HepG2 (cell line): Measurements from ENCODE around the gene RAC2. TPM values are rescaled to one million over a fixed set of nuclear protein-coding genes. Genes with fewer than 3 reads are reported as not detected.
A peak's percentile ranks its signal among the peaks of the same experiment; 100 is the strongest.

Experiments used
- ATAC-seq: fragments of 200-7000 bp; cut with Tn5 transposase; 3 replicates; pipeline ENCODE4 v1.9.1; 2020; ENCODE audit warnings: mild to moderate bottlenecking, moderate library complexity
- BruUV-seq: library from RNA; stranded (reverse); fragments of 400-500 nt; replicated peaks from 2 replicates; lab custom pipeline; 2021; lab: Mats Ljungman, UMichigan
- CTCF ChIA-PET: fragments of 300-600 bp; formaldehyde crosslinking; extraction: SDS; loops from one replicate; lab custom pipeline; 2021; ENCODE audit warnings: low total read pairs, inconsistent platforms, low intra/inter-chr PET ratio; lab: Yijun Ruan, JAX
- POLR2A ChIA-PET: fragments of 350-600 bp; sonication (Branson Sonifier 250); formaldehyde crosslinking; loops from one replicate; lab custom pipeline; 2020; ENCODE audit warnings: antibody characterized with exemption, inconsistent platforms; lab: Yijun Ruan, JAX
- DNase-seq: peaks from one replicate; pipeline ENCODE4 v3.0.0-alpha.2; 2015; ENCODE audit warnings: low spot score
- FAIRE-seq: peaks from 3 replicates; lab custom pipeline; 2011; peaks lifted over from hg19 to GRCh38; lab: Jason Lieb, UNC
- H2AFZ ChIP-seq: one replicate; pipeline ENCODE4 v1.6.1; 2011; ENCODE audit warnings: low read length, inconsistent platforms
- H3K27ac ChIP-seq: fragments of 300-600 bp; 3 replicates; pipeline ENCODE4 v1.8.0; 2011; ENCODE audit warnings: mixed run types, mild to moderate bottlenecking, mixed read lengths, low read length, inconsistent platforms; ENCODE audit not compliant: insufficient read depth; ENCODE audit errors: extremely low read length
- H3K27me3 ChIP-seq, 2 experiments: fragments of 200-600 bp in 1 of 2; 2 replicates in 1 of 2; 3 replicates in 1 of 2; pipeline versions ENCODE4 v1.6.0 to v1.8.0; 2011; ENCODE audit warnings: low read length in 2 of 2, mild to moderate bottlenecking in 2 of 2, moderate library complexity in 2 of 2, inconsistent platforms in 1 of 2; ENCODE audit not compliant: insufficient read depth in 2 of 2, control insufficient read depth in 1 of 2
- H3K36me3 ChIP-seq, 2 experiments: fragments of 200-600 bp in 1 of 2; replicated peaks in 1 of 2; 2 replicates in 1 of 2; 3 replicates in 1 of 2; pipeline versions ENCODE4 v1.5.1 to v1.8.0; 2011; ENCODE audit warnings: low read length in 2 of 2, inconsistent platforms in 1 of 2; ENCODE audit not compliant: insufficient read depth in 2 of 2, control insufficient read depth in 1 of 2
- H3K4me1 ChIP-seq: 2 replicates; pipeline ENCODE4 v1.5.1; 2012; ENCODE audit warnings: low read length, inconsistent platforms; ENCODE audit not compliant: insufficient read depth
- H3K4me2 ChIP-seq: 2 replicates; pipeline ENCODE4 v1.6.0; 2011; ENCODE audit warnings: low read depth, low read length, inconsistent platforms
- H3K4me3 ChIP-seq, 3 experiments: fragments of 200-600 bp in 1 of 3; sonication (generic), shearing (Covaris generic) in 1 of 3; replicated peaks in 1 of 3; 2 replicates each; pipeline ENCODE4 v1.5.1; 2011 to 2016; ENCODE audit warnings: low read length in 3 of 3, inconsistent platforms in 2 of 3, low read depth in 2 of 3, mild to moderate bottlenecking in 2 of 3, control low read depth in 1 of 3, mixed read lengths in 1 of 3; ENCODE audit not compliant: insufficient read depth in 1 of 3
- H3K79me2 ChIP-seq: one replicate; pipeline ENCODE4 v1.6.1; 2011; ENCODE audit warnings: low read length, inconsistent platforms; ENCODE audit not compliant: insufficient read depth
- H3K9ac ChIP-seq: 2 replicates; pipeline ENCODE4 v1.6.0; 2011; ENCODE audit warnings: mild to moderate bottlenecking, low read depth, low read length, inconsistent platforms; ENCODE audit not compliant: insufficient read depth
- H3K9me3 ChIP-seq: 2 replicates; pipeline ENCODE4 v1.5.1; 2012; ENCODE audit warnings: mild to moderate bottlenecking, low read length
- H4K20me1 ChIP-seq: 2 replicates; pipeline ENCODE4 v1.6.0; 2011; ENCODE audit warnings: inconsistent platforms, mild to moderate bottlenecking, low read length, moderate library complexity; ENCODE audit not compliant: insufficient read depth
- BORCS8-MEF2B ChIP-seq: sonication (generic); formaldehyde crosslinking; IDR thresholded peaks from 2 replicates; pipeline ENCODE4 v1.8.0; 2022; ENCODE audit warnings: mild to moderate bottlenecking, missing genetic modification reagents
- ETV5 ChIP-seq: IDR thresholded peaks from 2 replicates; pipeline ENCODE4 v1.6.1; 2018; ENCODE audit warnings: missing biosample characterization, missing genetic modification reagents, inconsistent platforms, borderline replicate concordance
- HES4 ChIP-seq: sonication (generic); formaldehyde crosslinking; IDR thresholded peaks from 2 replicates; pipeline ENCODE4 v1.9.0; 2021; ENCODE audit warnings: mild to moderate bottlenecking, missing genetic modification reagents, borderline replicate concordance
- KDM2A ChIP-seq: sonication (generic); formaldehyde crosslinking; IDR thresholded peaks from 2 replicates; pipeline ENCODE4 v1.4.0; 2020; ENCODE audit warnings: low read depth, missing genetic modification reagents, borderline replicate concordance
- KLF6 ChIP-seq: IDR thresholded peaks from 2 replicates; pipeline ENCODE4 v1.8.0; 2016; ENCODE audit warnings: missing biosample characterization, missing genetic modification reagents
- RAD21 ChIP-seq: fragments of 450-650 bp; formaldehyde crosslinking; IDR thresholded peaks from 2 replicates; pipeline ENCODE4 v1.5.0; 2020; ENCODE audit warnings: mild to moderate bottlenecking
- SMC3 ChIP-seq: IDR thresholded peaks from 2 replicates; pipeline ENCODE4 v1.6.1; 2011; ENCODE audit warnings: low read length, improper control_type of control experiment
- STAG1 ChIP-seq: sonication (generic); formaldehyde crosslinking; IDR thresholded peaks from 2 replicates; pipeline ENCODE4 v1.4.0; 2020; ENCODE audit warnings: missing genetic modification reagents
- XRCC5 ChIP-seq: fragments of 200-400 bp; formaldehyde crosslinking; optimal IDR thresholded peaks from 2 replicates; pipeline ENCODE3; 2017; ENCODE audit warnings: mild to moderate bottlenecking, low read length
- ZNF605 ChIP-seq: sonication (generic); formaldehyde crosslinking; IDR thresholded peaks from 2 replicates; pipeline ENCODE4 v1.8.0; 2022; ENCODE audit warnings: mild to moderate bottlenecking, missing genetic modification reagents
- WGBS: methylation state at CpG from one replicate; pipeline ENCODE4 v1.1.6; 2017; ENCODE audit warnings: low lambda C conversion rate; 5-methylcytosine and 5-hydroxymethylcytosine counted together
- in situ Hi-C: cut with HindIII; loops from 2 replicates; pipeline ENCODE4 v1.10.0; 2017; ENCODE audit warnings: low pct_unique_long_range_greater_than_20kb; ENCODE audit not compliant: extremely low pct_ligation_motif_present
- intact Hi-C: fragments of 100-400 bp; cut with micrococcal nuclease; formaldehyde crosslinking; loops from one replicate; pipeline ENCODE4 v1.10.0; 2022; ENCODE audit not compliant: unreplicated experiment
- polyA plus RNA-seq, 8 experiments: library from polyadenylated mRNA; depleted of rRNA in 3 of 8; stranded (reverse) in 7 of 8; unstranded in 1 of 8; fragments of >200 nt; fragmentation: Illumina TruSeq in 4 of 8; extraction: Trizol in 4 of 8; gene quantifications; 2 replicates each; pipeline versions ENCODE4 v1.2.1 to v1.2.3, GENCODE V29; 2011 to 2016; ENCODE audit warnings: low read depth in 4 of 8, missing spikeins in 1 of 8, mixed read lengths in 1 of 8; ENCODE audit not compliant: insufficient read depth in 1 of 8
- total RNA-seq, 5 experiments: library from RNA; depleted of rRNA; stranded (reverse); fragments of >200 nt; fragmentation: Illumina TruSeq; extraction: Trizol; gene quantifications; 2 replicates each; pipeline ENCODE4 v1.2.3, GENCODE V29; 2016; ENCODE audit warnings: low read depth in 1 of 5
- TF ChIP-seq, protein P1 (sequence below): sonication (generic); formaldehyde crosslinking; IDR thresholded peaks from 2 replicates; pipeline ENCODE4 v1.4.0; 2020; ENCODE audit warnings: missing genetic modification reagents
- TF ChIP-seq, protein P2 (sequence below), 2 experiments: sonication (generic) in 1 of 2; formaldehyde crosslinking in 1 of 2; IDR thresholded peaks; 2 replicates each; pipeline versions ENCODE4 v1.4.0 to v1.6.1; 2018 to 2020; ENCODE audit warnings: missing genetic modification reagents in 2 of 2, borderline replicate concordance in 1 of 2, low read depth in 1 of 2, mild to moderate bottlenecking in 1 of 2, missing biosample characterization in 1 of 2
- TF ChIP-seq, protein P3 (sequence below): sonication (generic); formaldehyde crosslinking; IDR thresholded peaks from 2 replicates; pipeline ENCODE4 v1.5.0; 2020; ENCODE audit warnings: mild to moderate bottlenecking, missing genetic modification reagents, moderate library complexity
- TF ChIP-seq, protein P4 (sequence below): sonication (generic); formaldehyde crosslinking; IDR thresholded peaks from 2 replicates; pipeline ENCODE4 v1.5.0; 2020; ENCODE audit warnings: mild to moderate bottlenecking, missing genetic modification reagents, borderline replicate concordance

RAC2 gene
- total and polyA plus RNA-seq, 2 of the 13 experiments (the other 11 are each of a cell fraction or from before 2014, with no cell fraction given), result 0.73 TPM; not detected in 1

DNA sequence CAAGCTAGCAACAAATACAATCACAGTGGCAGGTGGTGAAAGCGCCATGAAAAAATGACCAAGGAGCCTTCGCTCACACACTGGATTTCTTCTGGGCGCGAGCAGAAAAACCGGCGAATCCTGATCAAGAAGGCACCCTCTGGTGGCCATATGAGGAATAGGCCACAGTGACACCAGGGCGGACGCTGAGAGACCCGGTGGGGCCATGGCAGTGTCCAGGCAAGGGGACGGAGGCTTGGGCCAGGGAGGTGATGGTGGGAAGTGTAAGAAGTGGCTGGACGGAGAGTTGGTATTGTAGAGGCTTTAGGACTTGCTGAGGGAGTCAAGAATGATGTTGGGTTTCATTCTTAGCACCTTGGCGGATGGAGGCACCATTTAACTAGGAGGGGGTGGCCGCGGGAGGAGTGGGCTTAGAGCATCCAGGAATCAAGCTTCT lies 16.9 kb upstream of the RAC2 start:
- peak; percentile 64 for FAIRE-seq
- peak; percentile 83 for ATAC-seq
- no peak overlapping the region for H3K4me3 ChIP-seq
- CTCF ChIA-PET, result interaction anchor here (1.3 to 2.5 kb wide), 4 partner anchors 63 to 275 kb away, joined by 5 to 10 read pairs (median 6); no protein-coding TSS in a partner anchor
- no peak overlapping the region for H3K9ac ChIP-seq
- H4K20me1 ChIP-seq, result no peaks in the 10 kb centered on the region
- H3K27me3 ChIP-seq, result peaks cover 0 to 19% of the 10 kb centered on the region in 2 experiments; a peak in 3 of 5 replicates
- POLR2A ChIA-PET, result no interaction called here
- intact Hi-C loops (loop anchor here (5.0 kb wide), 1 partner anchor 59 kb away; no protein-coding TSS in a partner anchor), in situ Hi-C loops (no loop called here)
- no peaks in the 10 kb centered on the region for H3K4me1 ChIP-seq
- no peak overlapping the region for H3K27ac ChIP-seq
- H3K9me3 ChIP-seq, result peaks cover 9% of the 10 kb centered on the region
- WGBS, result 22% methylated on average over 14 of the region's 14 CpGs
- peak; percentile 25 for DNase-seq
- no TSS peak for BruUV-seq
- H3K36me3 ChIP-seq, result no peaks in the 10 kb centered on the region
- H3K79me2 ChIP-seq, result no peaks in the 10 kb centered on the region
- no peak overlapping the region for H2AFZ ChIP-seq
- H3K4me2 ChIP-seq, result no peak overlapping the region
- TF ChIP-seq, protein P1, sequence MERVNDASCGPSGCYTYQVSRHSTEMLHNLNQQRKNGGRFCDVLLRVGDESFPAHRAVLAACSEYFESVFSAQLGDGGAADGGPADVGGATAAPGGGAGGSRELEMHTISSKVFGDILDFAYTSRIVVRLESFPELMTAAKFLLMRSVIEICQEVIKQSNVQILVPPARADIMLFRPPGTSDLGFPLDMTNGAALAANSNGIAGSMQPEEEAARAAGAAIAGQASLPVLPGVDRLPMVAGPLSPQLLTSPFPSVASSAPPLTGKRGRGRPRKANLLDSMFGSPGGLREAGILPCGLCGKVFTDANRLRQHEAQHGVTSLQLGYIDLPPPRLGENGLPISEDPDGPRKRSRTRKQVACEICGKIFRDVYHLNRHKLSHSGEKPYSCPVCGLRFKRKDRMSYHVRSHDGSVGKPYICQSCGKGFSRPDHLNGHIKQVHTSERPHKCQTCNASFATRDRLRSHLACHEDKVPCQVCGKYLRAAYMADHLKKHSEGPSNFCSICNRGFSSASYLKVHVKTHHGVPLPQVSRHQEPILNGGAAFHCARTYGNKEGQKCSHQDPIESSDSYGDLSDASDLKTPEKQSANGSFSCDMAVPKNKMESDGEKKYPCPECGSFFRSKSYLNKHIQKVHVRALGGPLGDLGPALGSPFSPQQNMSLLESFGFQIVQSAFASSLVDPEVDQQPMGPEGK (CRISPR knock-in tag), result 0 out of 2 replicates have a peak, but pooled peaks have one; percentile 25
- peak; percentile 15; the same call in 1 of the 2 replicates for TF ChIP-seq RAD21 (CRISPR knock-in tag)
- no peak for TF ChIP-seq KLF6
- peak; percentile 74 for TF ChIP-seq STAG1 (CRISPR knock-in tag)
- TF ChIP-seq, protein P2, sequence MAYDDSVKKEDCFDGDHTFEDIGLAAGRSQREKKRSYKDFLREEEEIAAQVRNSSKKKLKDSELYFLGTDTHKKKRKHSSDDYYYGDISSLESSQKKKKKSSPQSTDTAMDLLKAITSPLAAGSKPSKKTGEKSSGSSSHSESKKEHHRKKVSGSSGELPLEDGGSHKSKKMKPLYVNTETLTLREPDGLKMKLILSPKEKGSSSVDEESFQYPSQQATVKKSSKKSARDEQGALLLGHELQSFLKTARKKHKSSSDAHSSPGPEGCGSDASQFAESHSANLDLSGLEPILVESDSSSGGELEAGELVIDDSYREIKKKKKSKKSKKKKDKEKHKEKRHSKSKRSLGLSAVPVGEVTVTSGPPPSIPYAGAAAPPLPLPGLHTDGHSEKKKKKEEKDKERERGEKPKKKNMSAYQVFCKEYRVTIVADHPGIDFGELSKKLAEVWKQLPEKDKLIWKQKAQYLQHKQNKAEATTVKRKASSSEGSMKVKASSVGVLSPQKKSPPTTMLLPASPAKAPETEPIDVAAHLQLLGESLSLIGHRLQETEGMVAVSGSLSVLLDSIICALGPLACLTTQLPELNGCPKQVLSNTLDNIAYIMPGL (CRISPR knock-in tag; IDR thresholded peaks at IDR 0.05; ENCODE audit: borderline replicate concordance in 1 of 2, low read depth in 1 of 2), result peak in 1 of 2 experiments; percentile 34; a peak in 1 of 4 replicates
- 0 out of 2 replicates have a peak, but pooled peaks have one; percentile 16 for TF ChIP-seq ZNF605 (CRISPR knock-in tag)
- no peak for TF ChIP-seq HES4 (CRISPR knock-in tag)
- TF ChIP-seq, protein P3, sequence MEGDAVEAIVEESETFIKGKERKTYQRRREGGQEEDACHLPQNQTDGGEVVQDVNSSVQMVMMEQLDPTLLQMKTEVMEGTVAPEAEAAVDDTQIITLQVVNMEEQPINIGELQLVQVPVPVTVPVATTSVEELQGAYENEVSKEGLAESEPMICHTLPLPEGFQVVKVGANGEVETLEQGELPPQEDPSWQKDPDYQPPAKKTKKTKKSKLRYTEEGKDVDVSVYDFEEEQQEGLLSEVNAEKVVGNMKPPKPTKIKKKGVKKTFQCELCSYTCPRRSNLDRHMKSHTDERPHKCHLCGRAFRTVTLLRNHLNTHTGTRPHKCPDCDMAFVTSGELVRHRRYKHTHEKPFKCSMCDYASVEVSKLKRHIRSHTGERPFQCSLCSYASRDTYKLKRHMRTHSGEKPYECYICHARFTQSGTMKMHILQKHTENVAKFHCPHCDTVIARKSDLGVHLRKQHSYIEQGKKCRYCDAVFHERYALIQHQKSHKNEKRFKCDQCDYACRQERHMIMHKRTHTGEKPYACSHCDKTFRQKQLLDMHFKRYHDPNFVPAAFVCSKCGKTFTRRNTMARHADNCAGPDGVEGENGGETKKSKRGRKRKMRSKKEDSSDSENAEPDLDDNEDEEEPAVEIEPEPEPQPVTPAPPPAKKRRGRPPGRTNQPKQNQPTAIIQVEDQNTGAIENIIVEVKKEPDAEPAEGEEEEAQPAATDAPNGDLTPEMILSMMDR (CRISPR knock-in tag), result peak; percentile 87
- peak; percentile 86 for TF ChIP-seq XRCC5
- peak; percentile 26; the same call in 1 of the 2 replicates for TF ChIP-seq BORCS8-MEF2B (CRISPR knock-in tag)
- TF ChIP-seq ETV5 (CRISPR knock-in tag), result 0 out of 2 replicates have a peak, but pooled peaks have one; percentile 10
- TF ChIP-seq, protein P4, sequence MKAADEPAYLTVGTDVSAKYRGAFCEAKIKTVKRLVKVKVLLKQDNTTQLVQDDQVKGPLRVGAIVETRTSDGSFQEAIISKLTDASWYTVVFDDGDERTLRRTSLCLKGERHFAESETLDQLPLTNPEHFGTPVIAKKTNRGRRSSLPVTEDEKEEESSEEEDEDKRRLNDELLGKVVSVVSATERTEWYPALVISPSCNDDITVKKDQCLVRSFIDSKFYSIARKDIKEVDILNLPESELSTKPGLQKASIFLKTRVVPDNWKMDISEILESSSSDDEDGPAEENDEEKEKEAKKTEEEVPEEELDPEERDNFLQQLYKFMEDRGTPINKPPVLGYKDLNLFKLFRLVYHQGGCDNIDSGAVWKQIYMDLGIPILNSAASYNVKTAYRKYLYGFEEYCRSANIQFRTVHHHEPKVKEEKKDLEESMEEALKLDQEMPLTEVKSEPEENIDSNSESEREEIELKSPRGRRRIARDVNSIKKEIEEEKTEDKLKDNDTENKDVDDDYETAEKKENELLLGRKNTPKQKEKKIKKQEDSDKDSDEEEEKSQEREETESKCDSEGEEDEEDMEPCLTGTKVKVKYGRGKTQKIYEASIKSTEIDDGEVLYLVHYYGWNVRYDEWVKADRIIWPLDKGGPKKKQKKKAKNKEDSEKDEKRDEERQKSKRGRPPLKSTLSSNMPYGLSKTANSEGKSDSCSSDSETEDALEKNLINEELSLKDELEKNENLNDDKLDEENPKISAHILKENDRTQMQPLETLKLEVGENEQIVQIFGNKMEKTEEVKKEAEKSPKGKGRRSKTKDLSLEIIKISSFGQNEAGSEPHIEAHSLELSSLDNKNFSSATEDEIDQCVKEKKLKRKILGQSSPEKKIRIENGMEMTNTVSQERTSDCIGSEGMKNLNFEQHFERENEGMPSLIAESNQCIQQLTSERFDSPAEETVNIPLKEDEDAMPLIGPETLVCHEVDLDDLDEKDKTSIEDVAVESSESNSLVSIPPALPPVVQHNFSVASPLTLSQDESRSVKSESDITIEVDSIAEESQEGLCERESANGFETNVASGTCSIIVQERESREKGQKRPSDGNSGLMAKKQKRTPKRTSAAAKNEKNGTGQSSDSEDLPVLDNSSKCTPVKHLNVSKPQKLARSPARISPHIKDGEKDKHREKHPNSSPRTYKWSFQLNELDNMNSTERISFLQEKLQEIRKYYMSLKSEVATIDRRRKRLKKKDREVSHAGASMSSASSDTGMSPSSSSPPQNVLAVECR, result no peak
- peak; percentile 51; the same call in 1 of the 2 replicates for TF ChIP-seq KDM2A (CRISPR knock-in tag)
- TF ChIP-seq SMC3, result peak; percentile 61
